A549 (cell line): ENCODE measurements around the gene ABCB8. TPM values are rescaled to one million over a fixed set of nuclear protein-coding genes. Genes with fewer than 3 reads are reported as not detected.

Experiments
- ATAC-seq, 2 experiments: fragments of 200-7000 bp in 1 of 2; fragments of >200 bp in 1 of 2; cut with Nextera tagmentation in 1 of 2; cut with Tn5 transposase in 1 of 2; 3 replicates each; pipeline versions ENCODE4 v1.8.0 to v1.9.1; 2018 to 2020; ENCODE audit warnings: mild to moderate bottlenecking in 1 of 2, moderate library complexity in 1 of 2
- CTCF ChIA-PET: fragments of 300-600 bp; sonication (Branson Sonifier 250); formaldehyde crosslinking; extraction: SDS; loops from one replicate; lab custom pipeline; 2021; ENCODE audit warnings: antibody characterized with exemption, inconsistent platforms; lab: Yijun Ruan, JAX
- POLR2A ChIA-PET: fragments of 350-600 bp; formaldehyde crosslinking; extraction: SDS; loops from one replicate; lab custom pipeline; 2021; ENCODE audit warnings: antibody characterized with exemption, inconsistent platforms; lab: Yijun Ruan, JAX
- DNase-seq, 2 experiments: peaks; one replicate each; pipeline versions ENCODE4 v3.0.0 to v3.0.0-alpha.2; 2011 to 2016; ENCODE audit warnings: low read depth in 1 of 2, low spot score in 1 of 2
- FAIRE-seq: peaks from 2 replicates; lab custom pipeline; 2011; peaks lifted over from hg19 to GRCh38; lab: Jason Lieb, UNC
- H3K27ac ChIP-seq, 2 experiments: fragments of >200 bp; sonication (Bioruptor Twin); formaldehyde crosslinking; 3 replicates each; pipeline ENCODE4 v1.5.1; 2016 to 2017
- H3K4me1 ChIP-seq: fragments of >200 bp; sonication (Bioruptor Twin); formaldehyde crosslinking; 3 replicates; pipeline ENCODE4 v1.6.1; 2016
- H3K4me2 ChIP-seq: fragments of >200 bp; sonication (Bioruptor Twin); formaldehyde crosslinking; 3 replicates; pipeline ENCODE4 v1.6.1; 2016
- H3K4me3 ChIP-seq: fragments of >200 bp; sonication (Bioruptor Twin); formaldehyde crosslinking; 3 replicates; pipeline ENCODE4 v1.5.1; 2016
- H3K9me3 ChIP-seq: fragments of >200 bp; sonication (Bioruptor Twin); formaldehyde crosslinking; 3 replicates; pipeline ENCODE4 v1.6.1; 2016
- BCL3 ChIP-seq: fragments of >200 bp; sonication (Bioruptor Twin); formaldehyde crosslinking; IDR thresholded peaks from 3 replicates; pipeline ENCODE4 v1.6.1; 2016
- EHMT2 ChIP-seq: fragments of 200-600 bp; sonication (generic); IDR thresholded peaks from 2 replicates; pipeline ENCODE4 v1.6.1; 2016; ENCODE audit warnings: antibody characterized with exemption, low read depth, mild to moderate bottlenecking, moderate library complexity
- ELK1 ChIP-seq: fragments of 150-350 bp; IDR thresholded peaks from 2 replicates; pipeline ENCODE4 v1.6.1; 2014; ENCODE audit warnings: low read depth, mild to moderate bottlenecking, low read length
- FOSB ChIP-seq: fragments of 250-450 bp; sonication (Bioruptor Pico); IDR thresholded peaks from 2 replicates; pipeline ENCODE4 v1.5.0; 2020; ENCODE audit warnings: mild to moderate bottlenecking, moderate library complexity
- GATA3 ChIP-seq: IDR thresholded peaks from 2 replicates; pipeline ENCODE4 v1.6.1; 2012; ENCODE audit warnings: borderline replicate concordance
- HES2 ChIP-seq: fragments of >200 bp; sonication (Bioruptor Twin); formaldehyde crosslinking; IDR thresholded peaks from 2 replicates; pipeline ENCODE4 v1.6.1; 2016
- HEYL ChIP-seq: fragments of 250-450 bp; sonication (Bioruptor Pico); IDR thresholded peaks from 2 replicates; pipeline ENCODE4 v1.8.0; 2021; ENCODE audit warnings: mild to moderate bottlenecking, moderate library complexity
- HOXA7 ChIP-seq: fragments of 250-450 bp; sonication (Bioruptor Pico); IDR thresholded peaks from 2 replicates; pipeline ENCODE4 v1.5.0; 2020; ENCODE audit warnings: mild to moderate bottlenecking, moderate library complexity
- HOXB5 ChIP-seq: fragments of 250-450 bp; sonication (Bioruptor Pico); IDR thresholded peaks from 2 replicates; pipeline ENCODE4 v1.5.0; 2020; ENCODE audit warnings: mild to moderate bottlenecking, moderate library complexity
- JUNB ChIP-seq: fragments of >200 bp; sonication (Bioruptor Twin); formaldehyde crosslinking; IDR thresholded peaks from 2 replicates; pipeline ENCODE4 v1.6.1; 2016
- KDM5A ChIP-seq: fragments of 200-600 bp; sonication (generic); IDR thresholded peaks from 2 replicates; pipeline ENCODE4 v1.6.1; 2016; ENCODE audit warnings: antibody characterized with exemption, mild to moderate bottlenecking
- MAZ ChIP-seq: fragments of 150-350 bp; IDR thresholded peaks from 2 replicates; pipeline ENCODE4 v1.6.1; 2014; ENCODE audit warnings: antibody characterized with exemption, low read depth, low read length, borderline replicate concordance
- MYC ChIP-seq: IDR thresholded peaks from 2 replicates; pipeline ENCODE4 v1.6.1; 2012; ENCODE audit warnings: mild to moderate bottlenecking, inconsistent platforms, low read length, improper control_type of control experiment, borderline replicate concordance
- PBX3 ChIP-seq: IDR thresholded peaks from 2 replicates; pipeline ENCODE4 v1.6.1; 2012
- POLR2A ChIP-seq: IDR thresholded peaks from 2 replicates; pipeline ENCODE4 v1.6.1; 2012; ENCODE audit warnings: mild to moderate bottlenecking, low read length
- RARB ChIP-seq: fragments of 250-450 bp; sonication (Bioruptor Pico); IDR thresholded peaks from 2 replicates; pipeline ENCODE4 v1.8.0; 2021; ENCODE audit warnings: mild to moderate bottlenecking, moderate library complexity
- REST ChIP-seq: fragments of 200-600 bp; sonication (generic); IDR thresholded peaks from 2 replicates; pipeline ENCODE4 v1.6.1; 2016; ENCODE audit warnings: antibody characterized with exemption, mild to moderate bottlenecking, moderate library complexity
- RNF2 ChIP-seq: fragments of 200-600 bp; sonication (generic); IDR thresholded peaks from 2 replicates; pipeline ENCODE4 v1.6.1; 2016; ENCODE audit warnings: low read depth, mild to moderate bottlenecking, antibody characterized with exemption, moderate library complexity, borderline replicate concordance
- USF2 ChIP-seq: fragments of 450-650 bp; IDR thresholded peaks from 2 replicates; pipeline ENCODE4 v1.6.1; 2014; ENCODE audit warnings: antibody characterized with exemption
- ZC3H11A ChIP-seq: fragments of 450-650 bp; IDR thresholded peaks from 2 replicates; pipeline ENCODE4 v1.6.1; 2014; ENCODE audit warnings: antibody characterized with exemption, mild to moderate bottlenecking
- WGBS: methylation state at CpG from one replicate; pipeline ENCODE4 v1.1.6; 2017; ENCODE audit errors: missing lambda C conversion rate; 5-methylcytosine and 5-hydroxymethylcytosine counted together
- polyA plus RNA-seq, 4 experiments: library from polyadenylated mRNA; depleted of rRNA in 3 of 4; stranded (reverse); fragments of >200 nt; fragmentation: RNase III in 1 of 4; extraction: RNeasy Plus Mini Kit Qiagen cat#74134 plus additional on column Dnase treatment in 1 of 4; gene quantifications; 2 replicates in 3 of 4; 3 replicates in 1 of 4; pipeline ENCODE4 v1.2.3, GENCODE V29; 2011 to 2017

ABCB8 gene
- polyA plus RNA-seq, 2 of the 4 experiments (the other 2 are of a cell fraction): 19.6 to 41.1 TPM

- POLR2A ChIA-PET: interaction anchor here (1.1 kb wide), 1 partner anchor 14 kb away, joined by 4 read pairs; the partner anchor contains the start of gene FASTK
- Histone ChIP-seq H3K4me1 (peaks cover 27% of the 10 kb centered on the region), H3K27ac (no peak overlapping the region), H3K4me3 (no peak overlapping the region), H3K9me3 (no peaks in the 10 kb centered on the region), H3K4me2 (no peak overlapping the region)
- DNase-seq (no peak), ATAC-seq (no peak), FAIRE-seq (no peak)
- WGBS: 90% methylated on average over 34 of the region's 39 CpGs
- CTCF ChIA-PET: interaction anchor here (1.0 to 4.6 kb wide), 6 partner anchors 9 to 56 kb away, joined by 3 to 21 read pairs (median 4); partner anchors contain the start of genes FASTK and TMUB1
- TF ChIP-seq GATA3 (no peak), FOSB (CRISPR knock-in tag) (no peak), PBX3 (no peak), HOXA7 (CRISPR knock-in tag) (no peak), MYC (no peak), HEYL (CRISPR knock-in tag) (no peak), REST (no peak), RARB (CRISPR knock-in tag) (no peak), POLR2A (no peak)
Observed at GRCh38 chr7:151066273-151066974, 38.2 kb downstream of the ABCB8 start.

- TF ChIP-seq HES2 (no peak), ELK1 (no peak), ZC3H11A (no peak), PBX3 (no peak), USF2 (no peak), RNF2 (no peak), JUNB (no peak), RARB (CRISPR knock-in tag) (no peak), POLR2A (no peak), GATA3 (no peak), HOXB5 (CRISPR knock-in tag) (no peak), MYC (no peak), BCL3 (no peak), MAZ (no peak), KDM5A (no peak), EHMT2 (no peak)
- no peak for FAIRE-seq
- WGBS: 92% methylated on average over 12 of the region's 12 CpGs
Observed at GRCh38 chr7:151068069-151068773, 40.0 kb downstream of the ABCB8 start.

More at GRCh38 chr7:151068069-151068773, 40.0 kb downstream of the ABCB8 start:
- ATAC-seq (no peak), DNase-seq (no peak)
- no peak overlapping the region for H3K4me2 ChIP-seq
- H3K9me3 ChIP-seq: no peaks in the 10 kb centered on the region
- H3K4me1 ChIP-seq: peaks cover 20% of the 10 kb centered on the region
- POLR2A ChIA-PET: interaction anchor here (1.1 kb wide), 2 partner anchors 13 to 17 kb away, joined by 3 read pairs; partner anchors contain the start of gene FASTK
- no peak overlapping the region for H3K4me3 ChIP-seq
- no peak overlapping the region for H3K27ac ChIP-seq
- CTCF ChIA-PET: interaction anchor here (0.7 to 4.6 kb wide), 9 partner anchors 9 to 100 kb away, joined by 3 to 21 read pairs (median 3); partner anchors contain the start of genes AGAP3, FASTK, GBX1 and TMUB1
